T47D (cell line): ENCODE measurements around the gene NIPAL3.
A peak's percentile ranks its signal among the peaks of the same experiment; 100 is the strongest.
"Not testable (repeated sequence)": the region's sequence is repeated elsewhere in the genome, so short reads cannot be mapped to it uniquely, and the experiment has no call there.

Experiments used
- DNase-seq, 2 experiments: peaks; one replicate each; pipeline versions ENCODE4 v3.0.0 to v3.0.0-alpha.2; 2011 to 2012; ENCODE audit warnings: low read depth in 1 of 2, low spot score in 1 of 2
- JUND ChIP-seq: IDR thresholded peaks from 2 replicates; pipeline ENCODE4 v1.6.1; 2012; ENCODE audit warnings: low read depth
- in situ Hi-C: cut with HindIII; loops from 2 replicates; pipeline ENCODE4 v1.10.0; 2016; ENCODE audit warnings: low sequenced_read_pairs, low pct_unique_long_range_greater_than_20kb

NIPAL3 gene

DNA sequence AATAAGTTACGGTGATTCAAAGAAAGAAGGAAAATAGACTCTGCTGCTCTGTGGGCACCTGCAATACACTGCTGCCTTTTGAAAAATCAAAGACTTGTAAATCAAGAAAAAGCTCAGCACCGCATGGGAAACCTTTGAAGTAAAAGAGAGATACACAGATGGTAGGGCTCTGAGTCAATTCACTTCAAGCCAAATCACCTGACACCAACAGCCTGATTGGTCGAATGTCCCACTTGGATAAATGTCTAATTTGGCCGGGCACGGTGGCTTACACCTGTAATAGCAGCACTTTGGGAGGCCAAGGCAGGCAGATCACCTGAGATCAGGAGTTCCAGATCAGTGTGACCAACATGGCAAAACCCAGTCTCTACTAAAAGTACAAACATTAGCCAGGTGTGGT lies 67.8 kb downstream of the NIPAL3 start:
- DNase-seq: no peak
- no peak for TF ChIP-seq JUND
- in situ Hi-C loops: no loop called here

DNA sequence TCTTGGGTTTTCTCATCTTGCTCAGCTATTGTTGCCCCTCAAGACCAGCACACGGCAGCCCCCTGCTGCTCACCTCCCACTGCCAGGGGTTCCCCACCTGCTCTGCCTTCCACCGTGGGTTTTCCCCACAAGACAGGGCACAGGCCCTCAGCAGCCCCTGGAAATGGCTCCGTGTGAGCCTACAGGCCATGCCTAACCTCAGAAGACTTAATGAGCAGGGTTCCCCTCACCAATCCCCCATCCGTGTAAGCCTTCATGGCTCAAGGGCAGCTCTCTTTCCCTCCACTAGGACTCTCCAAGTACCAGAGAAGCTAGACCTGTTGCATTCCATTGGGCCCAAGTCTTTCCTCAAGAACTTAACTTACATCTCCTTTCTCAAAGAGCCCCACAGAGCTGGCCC lies 68.6 kb downstream of the NIPAL3 start:
- in situ Hi-C loops: no loop called here
- TF ChIP-seq JUND: no peak
- DNase-seq: peak in 1 of 2 experiments; percentile 16

DNA sequence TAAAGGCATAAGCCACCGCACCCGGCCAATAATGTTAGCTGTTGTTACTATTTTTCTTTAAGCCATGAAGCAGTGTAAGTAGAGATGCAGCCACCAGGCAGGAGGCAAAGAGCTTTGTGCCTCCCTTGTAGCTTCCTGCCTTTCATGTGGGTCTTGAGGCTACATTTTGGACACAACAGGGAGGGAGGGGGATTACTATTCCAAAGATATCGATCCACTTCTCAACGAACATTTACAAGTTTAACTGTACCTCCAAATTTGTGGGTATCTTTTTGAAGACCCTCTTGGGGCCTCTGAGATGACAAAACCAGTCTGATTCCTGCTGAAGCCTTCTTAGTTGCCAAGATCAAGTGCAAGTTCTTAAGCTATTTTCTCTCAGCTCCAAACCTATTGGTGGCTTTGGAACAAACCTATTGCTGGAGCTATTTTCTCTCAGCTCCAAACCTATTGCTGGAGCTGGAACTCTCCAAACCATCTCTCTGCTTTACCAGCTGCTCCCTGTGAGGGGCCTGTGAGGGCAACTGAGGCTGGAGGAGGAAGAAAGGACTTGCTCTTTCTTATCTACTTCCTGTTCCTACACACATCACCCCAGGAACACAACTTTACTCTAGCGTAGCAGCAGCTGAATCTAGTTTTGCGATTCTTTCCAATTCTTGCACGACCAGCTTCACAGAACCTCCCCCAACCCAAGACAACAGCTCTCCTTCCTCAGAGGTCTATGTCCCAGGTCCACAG lies 70.9 kb downstream of the NIPAL3 start:
- DNase-seq: no peak
- no peak for TF ChIP-seq JUND
- in situ Hi-C loops: no loop called here

- DNase-seq: no peak
- no peak for TF ChIP-seq JUND
- in situ Hi-C loops: no loop called here
These were observed 71.9 kb downstream of the NIPAL3 start for GRCh38 chr1:24487455-24487854.

GRCh38 chr1:24488159-24488558 lies 72.6 kb downstream of the NIPAL3 start:
- DNase-seq, in situ Hi-C loops: not testable (repeated sequence)

- in situ Hi-C loops: no loop called here
- TF ChIP-seq JUND: no peak
- no peak for DNase-seq
These were observed 74.1 kb downstream of the NIPAL3 start for GRCh38 chr1:24489674-24490073.

- no peak for TF ChIP-seq JUND
- no peak for DNase-seq
- in situ Hi-C loops: no loop called here
These were observed 74.6 kb downstream of the NIPAL3 start for GRCh38 chr1:24490101-24490781.

DNA sequence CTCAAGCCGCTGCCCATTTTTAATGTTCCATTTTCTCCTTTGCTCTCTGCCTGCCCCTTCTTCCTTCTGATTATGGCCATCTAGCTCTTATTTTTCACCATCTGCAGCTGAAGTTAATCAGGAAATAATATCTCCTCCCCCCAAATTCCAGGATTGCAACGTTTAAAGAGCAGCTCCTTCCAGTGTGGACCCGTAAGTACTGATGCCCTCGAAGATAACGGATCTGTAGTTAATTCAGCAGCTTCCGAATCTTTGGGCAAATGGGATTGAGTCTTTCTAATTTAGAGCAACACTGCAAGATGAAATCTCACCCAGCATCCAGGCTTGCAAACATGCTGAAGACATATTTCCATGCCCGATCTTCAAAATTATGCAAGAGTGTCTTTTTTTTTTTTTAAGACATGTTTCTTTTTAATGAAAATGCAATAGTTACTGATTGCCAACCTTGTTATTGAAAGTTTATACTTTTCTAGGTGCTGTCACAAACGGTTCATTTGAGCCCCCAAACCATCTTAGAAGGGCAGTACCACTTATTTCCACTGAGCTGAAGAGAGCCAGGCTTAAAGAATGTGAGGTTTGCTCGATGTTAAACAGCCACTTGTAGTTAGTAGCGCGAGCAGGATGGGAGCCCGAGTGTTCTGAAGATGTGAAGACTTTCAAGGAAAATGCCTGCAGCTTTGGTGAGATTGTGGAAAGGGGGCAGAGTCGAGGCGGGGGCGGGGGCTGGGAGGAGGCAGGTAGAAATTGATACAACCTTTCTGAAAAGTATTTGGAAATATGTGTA lies 76.2 kb downstream of the NIPAL3 start:
- in situ Hi-C loops: no loop called here
- TF ChIP-seq JUND: no peak
- DNase-seq: peak in 1 of 2 experiments; percentile 7

DNA sequence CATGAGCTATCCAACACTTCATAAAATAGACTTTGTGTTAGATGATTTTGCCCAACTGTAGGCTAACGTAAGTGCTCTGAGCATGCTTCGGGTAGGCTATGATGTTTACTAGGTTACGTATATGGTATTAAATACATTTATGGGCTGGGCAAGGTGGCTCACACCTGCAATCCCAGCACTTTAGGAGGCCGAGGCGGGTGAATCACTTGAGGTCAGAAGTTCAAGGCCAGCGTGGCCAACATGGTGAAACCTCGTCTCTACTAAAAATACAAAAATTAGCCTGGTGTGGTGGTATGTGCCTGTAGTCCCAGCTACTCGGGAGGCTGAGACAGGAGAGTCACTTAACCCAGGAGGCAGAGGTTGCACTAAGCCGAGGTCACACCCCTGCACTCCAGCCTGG lies 77.3 kb downstream of the NIPAL3 start:
- in situ Hi-C loops, DNase-seq: not testable (repeated sequence)

GRCh38 chr1:24493785-24494184 lies 78.2 kb downstream of the NIPAL3 start:
- in situ Hi-C loops: no loop called here
- no peak for TF ChIP-seq JUND
- DNase-seq: no peak

DNA sequence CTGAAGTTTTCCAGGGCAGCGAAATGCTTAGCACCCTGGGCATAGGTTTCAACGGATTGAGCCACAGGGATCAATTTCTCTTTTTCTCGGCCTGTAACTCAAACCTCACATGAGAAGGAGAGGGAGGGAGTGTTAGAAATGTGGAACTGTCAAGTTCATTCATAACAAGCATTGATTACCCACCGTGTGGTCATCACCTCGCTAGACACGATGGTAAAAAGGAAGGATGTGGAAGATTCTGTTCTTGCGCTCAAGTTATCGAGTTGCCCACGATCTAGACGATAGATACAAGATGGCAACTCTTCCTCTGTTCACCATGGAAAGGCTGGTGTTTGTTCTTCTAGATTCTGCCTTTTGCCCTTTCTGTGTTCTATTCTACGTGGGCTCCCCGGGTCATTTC lies 83.0 kb downstream of the NIPAL3 start:
- TF ChIP-seq JUND: no peak
- in situ Hi-C loops: no loop called here
- no peak for DNase-seq

GRCh38 chr1:24500448-24501048 lies 84.9 kb downstream of the NIPAL3 start:
- TF ChIP-seq JUND: no peak
- DNase-seq: no peak
- in situ Hi-C loops: no loop called here

GRCh38 chr1:24501371-24502064 lies 85.9 kb downstream of the NIPAL3 start:
- in situ Hi-C loops: no loop called here
- no peak for DNase-seq
- no peak for TF ChIP-seq JUND
